HG03432 (cell line): ENCODE results near the gene RNASET2.

Experiments
- ATAC-seq: cut with Tn5 transposase; IDR thresholded peaks from one replicate; pipeline ENCODE4 v1.9.1; 2021; ENCODE audit warnings: mild to moderate bottlenecking, moderate library complexity; ENCODE audit not compliant: unreplicated experiment

The RNASET2 gene

GRCh38 chr6:166956444-166957086 is at the start of gene RNASET2:
RNASET2 (minus strand) TSS chr6:166956550; CDS start chr6:166956182, 368 bp downstream.
- peak; percentile 73 for ATAC-seq

- ATAC-seq = no peak
These were observed 49.2 kb upstream of the RNASET2 start for GRCh38 chr6:167005350-167006159.

- ATAC-seq = no peak
These were observed 44.4 kb upstream of the RNASET2 start for GRCh38 chr6:167000759-167001158.

GRCh38 chr6:166999884-167000253 is 43.5 kb upstream of the RNASET2 start:
- ATAC-seq = no peak

GRCh38 chr6:166999145-166999883 is 43.0 kb upstream of the RNASET2 start, which contains the start of gene CEP43:
CEP43 (plus strand) TSS chr6:166999397; CDS start chr6:166999413, 16 bp downstream.
- ATAC-seq = peak; percentile 91

GRCh38 chr6:166998256-166999144 is 42.1 kb upstream of the RNASET2 start:
- ATAC-seq = peak; percentile 16

- peak; percentile 31 for ATAC-seq
These were observed 41.5 kb upstream of the RNASET2 start for GRCh38 chr6:166997768-166998255.

GRCh38 chr6:166997348-166997747 is 41.0 kb upstream of the RNASET2 start:
- no peak for ATAC-seq

- no peak for ATAC-seq
These were observed 40.1 kb upstream of the RNASET2 start for GRCh38 chr6:166996406-166996805.

- ATAC-seq = peak; percentile 80
These were observed 33.2 kb upstream of the RNASET2 start for GRCh38 chr6:166989427-166990032.

- ATAC-seq = no peak
These were observed 32.4 kb upstream of the RNASET2 start for GRCh38 chr6:166988674-166989201.

- ATAC-seq = no peak
These were observed 31.6 kb upstream of the RNASET2 start for GRCh38 chr6:166987930-166988329.

GRCh38 chr6:166987448-166987847 is 31.1 kb upstream of the RNASET2 start:
- no peak for ATAC-seq

GRCh38 chr6:166980738-166981137 is 24.4 kb upstream of the RNASET2 start:
- no peak for ATAC-seq

GRCh38 chr6:166977621-166978525 is 21.5 kb upstream of the RNASET2 start:
- no peak for ATAC-seq

- no peak for ATAC-seq
These were observed 20.3 kb upstream of the RNASET2 start for GRCh38 chr6:166976636-166977035.

GRCh38 chr6:166972101-166972500 is 15.8 kb upstream of the RNASET2 start:
- no peak for ATAC-seq

- ATAC-seq = no peak
These were observed 14.9 kb upstream of the RNASET2 start for GRCh38 chr6:166971271-166971670.

- no peak for ATAC-seq
These were observed 14.4 kb upstream of the RNASET2 start for GRCh38 chr6:166970776-166971175.
